Fibroblast of lung (primary cell): Measurements from ENCODE around the gene ARMC5. TPM values are rescaled to one million over a fixed set of nuclear protein-coding genes. Genes with fewer than 3 reads are reported as not detected.
"Not testable (repeated sequence)": the region's sequence is repeated elsewhere in the genome, so short reads cannot be mapped to it uniquely, and the experiment has no call there.

Experiments
- DNase-seq, 2 donors: peaks; one replicate each; pipeline versions ENCODE4 v3.0.0 to v3.0.0-alpha.2; 2010; ENCODE audit warnings: low read depth in 2 of 2
- H2AFZ ChIP-seq: 2 replicates; pipeline ENCODE4 v1.5.1; 2012; ENCODE audit warnings: low read length, control low read depth, inconsistent platforms
- H3K27ac ChIP-seq: 2 replicates; pipeline ENCODE4 v1.5.1; 2011; ENCODE audit warnings: low read length, control low read depth; ENCODE audit not compliant: insufficient read depth
- H3K27me3 ChIP-seq: 2 replicates; pipeline ENCODE4 v1.5.1; 2011; ENCODE audit warnings: mild to moderate bottlenecking, low read length; ENCODE audit not compliant: control insufficient read depth, insufficient read depth
- H3K36me3 ChIP-seq: 2 replicates; pipeline ENCODE4 v1.5.1; 2011; ENCODE audit warnings: low read length; ENCODE audit not compliant: control insufficient read depth, insufficient read depth
- H3K4me1 ChIP-seq: 2 replicates; pipeline ENCODE4 v1.5.1; 2011; ENCODE audit warnings: low read length; ENCODE audit not compliant: control insufficient read depth, insufficient read depth; ENCODE audit errors: extremely low read depth
- H3K4me2 ChIP-seq: 2 replicates; pipeline ENCODE4 v1.5.1; 2011; ENCODE audit warnings: low read length, control low read depth; ENCODE audit not compliant: insufficient read depth; ENCODE audit errors: extremely low read depth
- H3K4me3 ChIP-seq, 4 experiments: fragments of 200-600 bp in 1 of 4; sonication (generic) in 1 of 4; replicated peaks in 1 of 4; 2 replicates each; pipeline ENCODE4 v1.5.1; 2011 to 2016; ENCODE audit warnings: low read length in 4 of 4, low read depth in 3 of 4, mild to moderate bottlenecking in 3 of 4, control low read depth in 2 of 4, inconsistent platforms in 1 of 4, mixed read lengths in 1 of 4; ENCODE audit not compliant: insufficient read depth in 1 of 4; ENCODE audit errors: control extremely low read depth in 1 of 4
- H3K79me2 ChIP-seq: 2 replicates; pipeline ENCODE4 v1.5.1; 2012; ENCODE audit warnings: mild to moderate bottlenecking, low read length, inconsistent platforms; ENCODE audit not compliant: control insufficient read depth, insufficient read depth
- H3K9ac ChIP-seq: 2 replicates; pipeline ENCODE4 v1.5.1; 2011; ENCODE audit warnings: mild to moderate bottlenecking, low read length, control low read depth; ENCODE audit not compliant: insufficient read depth
- H3K9me3 ChIP-seq: 2 replicates; pipeline ENCODE4 v1.5.1; 2012; ENCODE audit warnings: low read depth, low read length; ENCODE audit not compliant: control insufficient read depth, insufficient read depth
- H4K20me1 ChIP-seq: 2 replicates; pipeline ENCODE4 v1.5.1; 2011; ENCODE audit warnings: low read length; ENCODE audit not compliant: control insufficient read depth, insufficient read depth; ENCODE audit errors: extremely low read depth
- EZH2 ChIP-seq: IDR thresholded peaks from 2 replicates; pipeline ENCODE4 v1.5.1; 2012; ENCODE audit warnings: low read length, control low read depth, mild to moderate bottlenecking; ENCODE audit errors: missing control alignments
- polyA plus RNA-seq, 2 donors: library from polyadenylated mRNA; depleted of rRNA in 1 of 2; stranded (reverse) in 1 of 2; unstranded in 1 of 2; fragments of >200 nt; gene quantifications; 2 replicates each; pipeline ENCODE4 v1.2.1, GENCODE V29; 2011 to 2012; ENCODE audit warnings: missing spikeins in 1 of 2
- total RNA-seq: library from RNA; depleted of rRNA; stranded (reverse); fragments of >200 nt; gene quantifications from 2 replicates; pipeline ENCODE4 v1.2.1, GENCODE V29; 2014
- TF ChIP-seq, protein P1 (sequence below), 2 donors: IDR thresholded peaks in 1 of 2; conservative IDR thresholded peaks in 1 of 2; 1 replicate in 1 of 2; 2 replicates in 1 of 2; pipeline ENCODE4 v1.5.1; 2011 to 2012; ENCODE audit warnings: low read length in 2 of 2, control low read depth in 1 of 2, inconsistent platforms in 1 of 2, low read depth in 1 of 2, mild to moderate bottlenecking in 1 of 2

Gene ARMC5
- total and polyA plus RNA-seq, 2 donors (not counting 1 experiment from before 2014, with no cell fraction given), result 1.7 to 5.6 TPM

- no peaks in the 10 kb centered on the region for H3K36me3 ChIP-seq
These were observed 22.9 kb upstream of the ARMC5 start for GRCh38 chr16:31436221-31437045.

GRCh38 chr16:31438414-31438813 is 20.9 kb upstream of the ARMC5 start:
- H3K27me3 ChIP-seq, result no peaks in the 10 kb centered on the region
- TF ChIP-seq EZH2, result no peak
- TF ChIP-seq, protein P1, sequence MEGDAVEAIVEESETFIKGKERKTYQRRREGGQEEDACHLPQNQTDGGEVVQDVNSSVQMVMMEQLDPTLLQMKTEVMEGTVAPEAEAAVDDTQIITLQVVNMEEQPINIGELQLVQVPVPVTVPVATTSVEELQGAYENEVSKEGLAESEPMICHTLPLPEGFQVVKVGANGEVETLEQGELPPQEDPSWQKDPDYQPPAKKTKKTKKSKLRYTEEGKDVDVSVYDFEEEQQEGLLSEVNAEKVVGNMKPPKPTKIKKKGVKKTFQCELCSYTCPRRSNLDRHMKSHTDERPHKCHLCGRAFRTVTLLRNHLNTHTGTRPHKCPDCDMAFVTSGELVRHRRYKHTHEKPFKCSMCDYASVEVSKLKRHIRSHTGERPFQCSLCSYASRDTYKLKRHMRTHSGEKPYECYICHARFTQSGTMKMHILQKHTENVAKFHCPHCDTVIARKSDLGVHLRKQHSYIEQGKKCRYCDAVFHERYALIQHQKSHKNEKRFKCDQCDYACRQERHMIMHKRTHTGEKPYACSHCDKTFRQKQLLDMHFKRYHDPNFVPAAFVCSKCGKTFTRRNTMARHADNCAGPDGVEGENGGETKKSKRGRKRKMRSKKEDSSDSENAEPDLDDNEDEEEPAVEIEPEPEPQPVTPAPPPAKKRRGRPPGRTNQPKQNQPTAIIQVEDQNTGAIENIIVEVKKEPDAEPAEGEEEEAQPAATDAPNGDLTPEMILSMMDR (conservative IDR thresholded peaks at IDR 0.05 in 1 of 2, IDR thresholded peaks at IDR 0.05 in 1 of 2; ENCODE audit: low read depth in 1 of 2, low read length in 2 of 2), result no peak
- no peak overlapping the region for H2AFZ ChIP-seq
- H3K79me2 ChIP-seq, result no peaks in the 10 kb centered on the region
- no peak overlapping the region for H3K27ac ChIP-seq
- no peaks in the 10 kb centered on the region for H3K4me1 ChIP-seq
- H4K20me1 ChIP-seq, result no peaks in the 10 kb centered on the region
- no peaks in the 10 kb centered on the region for H3K9me3 ChIP-seq
- DNase-seq, result no peak
- no peaks in the 10 kb centered on the region for H3K36me3 ChIP-seq
- H3K4me3 ChIP-seq, result no peak overlapping the region
- H3K4me2 ChIP-seq, result no peak overlapping the region
- no peak overlapping the region for H3K9ac ChIP-seq

More at GRCh38 chr16:31436221-31437045, 22.9 kb upstream of the ARMC5 start:
- H3K4me1 ChIP-seq, result no peaks in the 10 kb centered on the region
- H3K79me2 ChIP-seq, result no peaks in the 10 kb centered on the region
- H4K20me1 ChIP-seq, result no peaks in the 10 kb centered on the region
- TF ChIP-seq, protein P1 (conservative IDR thresholded peaks at IDR 0.05 in 1 of 2, IDR thresholded peaks at IDR 0.05 in 1 of 2; ENCODE audit: low read depth in 1 of 2, low read length in 2 of 2), result no peak
- no peak for TF ChIP-seq EZH2
- no peak overlapping the region for H3K4me3 ChIP-seq
- no peak for DNase-seq
- no peak overlapping the region for H2AFZ ChIP-seq
- H3K9me3 ChIP-seq, result no peaks in the 10 kb centered on the region
- H3K27ac ChIP-seq, result no peak overlapping the region
- H3K9ac ChIP-seq, result no peak overlapping the region
- H3K4me2 ChIP-seq, result no peak overlapping the region
- no peaks in the 10 kb centered on the region for H3K27me3 ChIP-seq

DNA sequence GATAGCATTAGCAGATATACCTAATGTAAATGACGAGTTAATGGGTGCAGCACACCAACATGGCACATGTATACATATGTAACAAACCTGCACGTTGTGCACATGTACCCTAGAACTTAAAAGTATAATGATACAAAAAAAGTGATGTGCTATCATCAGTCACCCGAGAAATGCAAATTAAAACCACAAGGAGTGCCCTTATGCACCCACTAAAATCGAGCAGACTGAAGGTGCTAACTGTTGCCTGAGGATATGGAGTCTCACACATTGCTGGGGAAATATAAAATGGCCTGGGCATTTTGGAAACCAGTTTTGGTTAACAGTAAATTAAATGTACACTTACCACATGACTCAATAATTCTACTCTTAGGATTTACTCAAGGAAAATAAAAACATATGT is 20.3 kb upstream of the ARMC5 start:
- DNase-seq, H3K79me2 ChIP-seq, H2AFZ ChIP-seq, H3K27ac ChIP-seq, H3K36me3 ChIP-seq, H3K4me3 ChIP-seq, H3K9ac ChIP-seq, H3K4me2 ChIP-seq, H3K4me1 ChIP-seq, H3K27me3 ChIP-seq, H3K9me3 ChIP-seq, H4K20me1 ChIP-seq: not testable (repeated sequence)
